ENCODE measurements around the gene DLG2.

DNA sequence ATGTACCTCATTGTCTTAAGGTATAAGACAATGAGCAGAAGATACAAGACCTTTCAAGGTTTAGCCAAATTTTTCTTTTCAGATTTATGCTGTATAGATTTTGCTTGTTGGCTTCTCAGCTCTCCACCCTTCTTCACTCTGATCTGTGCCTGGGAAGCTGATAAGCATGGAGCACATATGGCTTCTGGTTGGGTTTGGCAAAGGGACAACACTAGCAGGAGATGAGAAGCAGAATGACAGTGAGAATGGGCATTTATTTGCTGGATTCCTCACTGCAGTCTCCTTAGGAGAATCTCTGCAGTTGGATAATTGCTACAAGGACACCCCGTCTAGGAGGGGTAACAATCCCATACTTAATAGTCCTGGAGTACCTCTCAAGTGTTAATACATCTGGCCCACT, 1866.2 kb downstream of the DLG2 start:
- no peak for TF ChIP-seq CTCF (IDR thresholded peaks at IDR 0.05 in 4 of 5, conservative IDR thresholded peaks at IDR 0.05 in 1 of 5)
- no peak for TF ChIP-seq POLR2A (IDR thresholded peaks at IDR 0.05)
